ENCODE results near the gene CIITA. TPM values are rescaled to one million over a fixed set of nuclear protein-coding genes. Genes with fewer than 3 reads are reported as not detected.
"Not testable (repeated sequence)": the region's sequence is repeated elsewhere in the genome, so short reads cannot be mapped to it uniquely, and the experiment has no call there.

CIITA gene
- total RNA-seq, 4 donors from 2014 or later, result 27.7 to 107 (median 60.9) TPM

- no peak overlapping the region for H3K4me3 ChIP-seq
- peaks cover 0 to 25% (median 2%) of the 10 kb centered on the region in 4 donors for H3K4me1 ChIP-seq
- H3K27me3 ChIP-seq, result no peaks in the 10 kb centered on the region
- H3K9me3 ChIP-seq, result no peaks in the 10 kb centered on the region
- H3K27ac ChIP-seq, result no peak overlapping the region
- DNase-seq, result no peak
- peaks cover 0 to 18% (median 0%) of the 10 kb centered on the region in 3 donors for H3K36me3 ChIP-seq
- TF ChIP-seq CTCF (IDR thresholded peaks at IDR 0.05) (no peak), POLR2A (IDR thresholded peaks at IDR 0.05) (no peak)
These were observed 43.9 kb downstream of the CIITA start for GRCh38 chr16:10920726-10921427.

GRCh38 chr16:10921536-10922327 is 44.7 kb downstream of the CIITA start:
- no peak overlapping the region for H3K4me3 ChIP-seq
- no peak for DNase-seq

GRCh38 chr16:10922328-10923145 is 45.5 kb downstream of the CIITA start:
- Histone ChIP-seq H3K9me3 (no peaks in the 10 kb centered on the region), H3K27ac (no peak overlapping the region), H3K36me3 (peaks cover 0 to 34% (median 0%) of the 10 kb centered on the region in 3 donors), H3K27me3 (no peaks in the 10 kb centered on the region), H3K4me1 (peaks cover 0 to 25% (median 2%) of the 10 kb centered on the region in 4 donors), H3K4me3 (no peak overlapping the region)
- TF ChIP-seq POLR2A (IDR thresholded peaks at IDR 0.05) (no peak), CTCF (IDR thresholded peaks at IDR 0.05) (no peak)
- DNase-seq, result no peak

More at GRCh38 chr16:10921536-10922327, 44.7 kb downstream of the CIITA start:
- Histone ChIP-seq H3K4me1 (peaks cover 0 to 25% (median 2%) of the 10 kb centered on the region in 4 donors), H3K27me3 (no peaks in the 10 kb centered on the region), H3K9me3 (no peaks in the 10 kb centered on the region), H3K36me3 (peaks cover 0 to 26% (median 0%) of the 10 kb centered on the region in 3 donors), H3K27ac (no peak overlapping the region)
- TF ChIP-seq POLR2A (IDR thresholded peaks at IDR 0.05), result no peak
- TF ChIP-seq CTCF (IDR thresholded peaks at IDR 0.05), result no peak

- Histone ChIP-seq H3K4me3 (no peak overlapping the region), H3K27me3 (no peaks in the 10 kb centered on the region), H3K4me1 (peaks cover 0 to 19% (median 2%) of the 10 kb centered on the region in 4 donors), H3K36me3 (peaks cover 0 to 41% (median 0%) of the 10 kb centered on the region in 3 donors), H3K9me3 (no peaks in the 10 kb centered on the region), H3K27ac (peak overlapping the region in 2 of 4 donors; percentile 43 to 62)
- no peak for TF ChIP-seq CTCF (IDR thresholded peaks at IDR 0.05)
- no peak for TF ChIP-seq POLR2A (IDR thresholded peaks at IDR 0.05)
- DNase-seq, result no peak
These were observed 46.2 kb downstream of the CIITA start for GRCh38 chr16:10923146-10923649.

- peak overlapping the region in 2 of 4 donors; percentile 43 to 62 for H3K27ac ChIP-seq
These were observed 46.7 kb downstream of the CIITA start for GRCh38 chr16:10923650-10924214.

GRCh38 chr16:10925285-10925684 is 48.3 kb downstream of the CIITA start:
- H3K27ac ChIP-seq, H3K27me3 ChIP-seq, DNase-seq, H3K4me3 ChIP-seq, H3K9me3 ChIP-seq: not testable (repeated sequence)
- peaks cover 0 to 14% (median 0%) of the 10 kb centered on the region in 4 donors for H3K4me1 ChIP-seq
- peaks cover 0 to 50% (median 0%) of the 10 kb centered on the region in 3 donors for H3K36me3 ChIP-seq

More at GRCh38 chr16:10923650-10924214, 46.7 kb downstream of the CIITA start:
- Histone ChIP-seq H3K27me3 (no peaks in the 10 kb centered on the region), H3K4me1 (peaks cover 0 to 14% (median 0%) of the 10 kb centered on the region in 4 donors), H3K9me3 (no peaks in the 10 kb centered on the region), H3K4me3 (no peak overlapping the region), H3K36me3 (peaks cover 0 to 46% (median 0%) of the 10 kb centered on the region in 3 donors)
- DNase-seq, result peak in 2 of 3 donors; percentile 71 to 78
- no peak for TF ChIP-seq CTCF (IDR thresholded peaks at IDR 0.05)
- no peak for TF ChIP-seq POLR2A (IDR thresholded peaks at IDR 0.05)

All from Peyer's patch (tissue), 4 donors.